IPS-15b (cell line): ENCODE measurements around the gene KISS1R.

Experiments
- H3K27me3 ChIP-seq: one replicate; pipeline ENCODE4 v1.6.1; 2013; ENCODE audit warnings: low read length; ENCODE audit not compliant: control insufficient read depth, insufficient read depth
- H3K36me3 ChIP-seq: one replicate; pipeline ENCODE4 v1.6.1; 2013; ENCODE audit warnings: low read length; ENCODE audit not compliant: control insufficient read depth, insufficient read depth
- H3K4me1 ChIP-seq: one replicate; pipeline ENCODE4 v1.6.1; 2013; ENCODE audit warnings: mild to moderate bottlenecking, low read length; ENCODE audit not compliant: control insufficient read depth, insufficient read depth
- H3K4me3 ChIP-seq: one replicate; pipeline ENCODE4 v1.5.1; 2013; ENCODE audit warnings: low read depth, low read length
- H3K9ac ChIP-seq: one replicate; pipeline ENCODE4 v1.6.1; 2013; ENCODE audit warnings: low read depth, mild to moderate bottlenecking, low read length
- H3K9me3 ChIP-seq: one replicate; pipeline ENCODE4 v1.6.1; 2013; ENCODE audit warnings: mild to moderate bottlenecking, low read length; ENCODE audit not compliant: control insufficient read depth, insufficient read depth

Gene KISS1R

GRCh38 chr19:958967-959855 is 42.1 kb downstream of the KISS1R start:
- Histone ChIP-seq H3K27me3 (no peaks in the 10 kb centered on the region), H3K9me3 (no peaks in the 10 kb centered on the region), H3K36me3 (peaks cover 27% of the 10 kb centered on the region), H3K4me3 (no peak overlapping the region), H3K4me1 (no peaks in the 10 kb centered on the region), H3K9ac (no peak overlapping the region)

- H3K27me3 ChIP-seq, result no peaks in the 10 kb centered on the region
- H3K9me3 ChIP-seq, result no peaks in the 10 kb centered on the region
- no peaks in the 10 kb centered on the region for H3K4me1 ChIP-seq
- H3K9ac ChIP-seq, result no peak overlapping the region
- H3K4me3 ChIP-seq, result no peak overlapping the region
- H3K36me3 ChIP-seq, result peaks cover 35% of the 10 kb centered on the region
Measured at GRCh38 chr19:960020-960419, 42.9 kb downstream of the KISS1R start.

GRCh38 chr19:960601-960938 is 43.4 kb downstream of the KISS1R start:
- no peaks in the 10 kb centered on the region for H3K27me3 ChIP-seq
- peaks cover 40% of the 10 kb centered on the region for H3K36me3 ChIP-seq
- no peak overlapping the region for H3K9ac ChIP-seq
- H3K9me3 ChIP-seq, result no peaks in the 10 kb centered on the region
- H3K4me3 ChIP-seq, result no peak overlapping the region
- H3K4me1 ChIP-seq, result no peaks in the 10 kb centered on the region

- Histone ChIP-seq H3K9ac (no peak overlapping the region), H3K36me3 (peaks cover 49% of the 10 kb centered on the region), H3K4me3 (no peak overlapping the region), H3K4me1 (no peaks in the 10 kb centered on the region), H3K9me3 (no peaks in the 10 kb centered on the region), H3K27me3 (no peaks in the 10 kb centered on the region)
Measured at GRCh38 chr19:961866-962620, 44.9 kb downstream of the KISS1R start.

GRCh38 chr19:962683-963400 is 45.7 kb downstream of the KISS1R start:
- Histone ChIP-seq H3K9me3 (no peaks in the 10 kb centered on the region), H3K4me1 (no peaks in the 10 kb centered on the region), H3K27me3 (no peaks in the 10 kb centered on the region), H3K36me3 (peaks cover 49% of the 10 kb centered on the region), H3K9ac (no peak overlapping the region), H3K4me3 (no peak overlapping the region)

GRCh38 chr19:963486-963951 is 46.4 kb downstream of the KISS1R start:
- no peak overlapping the region for H3K9ac ChIP-seq
- H3K4me1 ChIP-seq, result no peaks in the 10 kb centered on the region
- no peaks in the 10 kb centered on the region for H3K27me3 ChIP-seq
- H3K36me3 ChIP-seq, result peaks cover 53% of the 10 kb centered on the region
- H3K9me3 ChIP-seq, result no peaks in the 10 kb centered on the region
- no peak overlapping the region for H3K4me3 ChIP-seq

GRCh38 chr19:964116-964520 is 47.0 kb downstream of the KISS1R start:
- H3K36me3 ChIP-seq, result peaks cover 57% of the 10 kb centered on the region
- no peaks in the 10 kb centered on the region for H3K27me3 ChIP-seq
- no peak overlapping the region for H3K4me3 ChIP-seq
- H3K9ac ChIP-seq, result no peak overlapping the region
- H3K9me3 ChIP-seq, result no peaks in the 10 kb centered on the region
- no peaks in the 10 kb centered on the region for H3K4me1 ChIP-seq

GRCh38 chr19:964761-965694 is 47.9 kb downstream of the KISS1R start:
- H3K4me3 ChIP-seq, result no peak overlapping the region
- H3K4me1 ChIP-seq, result no peaks in the 10 kb centered on the region
- H3K9me3 ChIP-seq, result no peaks in the 10 kb centered on the region
- H3K9ac ChIP-seq, result no peak overlapping the region
- H3K27me3 ChIP-seq, result no peaks in the 10 kb centered on the region
- H3K36me3 ChIP-seq, result peaks cover 54% of the 10 kb centered on the region

- no peaks in the 10 kb centered on the region for H3K27me3 ChIP-seq
- no peaks in the 10 kb centered on the region for H3K4me1 ChIP-seq
- no peak overlapping the region for H3K4me3 ChIP-seq
- H3K36me3 ChIP-seq, result peaks cover 52% of the 10 kb centered on the region
- peaks cover 3% of the 10 kb centered on the region for H3K9me3 ChIP-seq
- no peak overlapping the region for H3K9ac ChIP-seq
Measured at GRCh38 chr19:966485-967088, 49.5 kb downstream of the KISS1R start.
